HCT116 (cell line): ENCODE results near the gene CORO7. TPM values are rescaled to one million over a fixed set of nuclear protein-coding genes. Genes with fewer than 3 reads are reported as not detected.

ENCODE experiments used
- ATAC-seq: fragments of 200-7000 bp; cut with Tn5 transposase; 2 replicates; pipeline ENCODE4 v1.9.1; 2020; ENCODE audit warnings: mild to moderate bottlenecking, moderate library complexity
- BruUV-seq: library from RNA; stranded (reverse); fragments of 400-500 nt; replicated peaks from 2 replicates; lab custom pipeline; 2021; lab: Mats Ljungman, UMichigan
- CTCF ChIA-PET: fragments of 300-600 bp; sonication (Branson Sonifier 250); formaldehyde crosslinking; loops from one replicate; lab custom pipeline; 2021; ENCODE audit warnings: antibody characterized with exemption; lab: Charles Lee
- POLR2A ChIA-PET: fragments of 300-600, 350-600 bp; sonication (Branson Sonifier 250); formaldehyde crosslinking; loops from one replicate; lab custom pipeline; 2021; ENCODE audit warnings: antibody characterized with exemption; lab: Charles Lee
- RAD21 ChIA-PET, 2 experiments: fragments of 300-600 bp; sonication (Branson Sonifier 250); formaldehyde crosslinking; loops; one replicate each; lab custom pipeline; 2023; ENCODE audit warnings: low total read pairs in 2 of 2; ENCODE audit not compliant: uncharacterized antibody in 2 of 2, unreplicated experiment in 2 of 2, low non-redundant PET in 1 of 2; lab: Charles Lee
- DNase-seq: peaks from one replicate; pipeline ENCODE4 v3.0.0-alpha.2; 2010; ENCODE audit warnings: low read depth, low spot score
- H2AFZ ChIP-seq: fragments of 200-600 bp; shearing (Covaris generic), sonication (generic); 2 replicates; pipeline ENCODE4 v1.6.1; 2017; ENCODE audit warnings: low read depth, mixed run types, mixed read lengths, antibody characterized with exemption, low read length; ENCODE audit not compliant: poor library complexity, severe bottlenecking
- H3K27ac ChIP-seq: 2 replicates; pipeline ENCODE4 v1.5.1; 2012; ENCODE audit warnings: low read depth, low read length
- H3K27me3 ChIP-seq: fragments of 200-600 bp; sonication (generic); 2 replicates; pipeline ENCODE4 v1.6.1; 2016; ENCODE audit warnings: mixed run types, low read length, mixed read lengths; ENCODE audit not compliant: insufficient read depth
- H3K36me3 ChIP-seq, 2 experiments: fragments of 200-500 bp in 1 of 2; fragments of 200-600 bp in 1 of 2; sonication (Bioruptor generic) in 1 of 2; sonication (generic) in 1 of 2; 2 replicates each; pipeline versions ENCODE4 v1.5.1 to v1.6.1; 2014 to 2016; ENCODE audit warnings: low read length in 2 of 2, inconsistent platforms in 1 of 2, mixed read lengths in 1 of 2, mixed run types in 1 of 2; ENCODE audit not compliant: insufficient read depth in 2 of 2, control insufficient read depth in 1 of 2
- H3K4me1 ChIP-seq, 2 experiments: fragments of 200-600 bp in 1 of 2; sonication (generic) in 1 of 2; 2 replicates each; pipeline versions ENCODE4 v1.5.1 to v1.6.1; 2012 to 2017; ENCODE audit warnings: low read length in 2 of 2, inconsistent platforms in 1 of 2, mild to moderate bottlenecking in 1 of 2, mixed read lengths in 1 of 2, mixed run types in 1 of 2, moderate library complexity in 1 of 2; ENCODE audit not compliant: insufficient read depth in 2 of 2, control insufficient read depth in 1 of 2
- H3K4me2 ChIP-seq: fragments of 200-600 bp; sonication (generic); 2 replicates; pipeline ENCODE4 v1.6.1; 2017; ENCODE audit warnings: mixed run types, low read length, mixed read lengths
- H3K4me3 ChIP-seq, 2 experiments: fragments of 200-600 bp in 1 of 2; sonication (generic) in 1 of 2; replicated peaks in 1 of 2; 2 replicates each; pipeline ENCODE4 v1.5.1; 2011 to 2016; ENCODE audit warnings: low read length in 2 of 2, control low read depth in 1 of 2, low read depth in 1 of 2, mild to moderate bottlenecking in 1 of 2, mixed read lengths in 1 of 2, mixed run types in 1 of 2
- H3K79me2 ChIP-seq: fragments of 200-600 bp; sonication (generic); 2 replicates; pipeline ENCODE4 v1.6.1; 2017; ENCODE audit warnings: mild to moderate bottlenecking, mixed run types, low read length, moderate library complexity, mixed read lengths; ENCODE audit not compliant: insufficient read depth
- H3K9ac ChIP-seq: fragments of 200-600 bp; sonication (generic); 2 replicates; pipeline ENCODE4 v1.6.1; 2016; ENCODE audit warnings: low read length, mixed read lengths
- H3K9me2 ChIP-seq: fragments of 200-600 bp; sonication (generic), shearing (Covaris generic); 2 replicates; pipeline ENCODE4 v1.6.1; 2017; ENCODE audit warnings: mixed run types, mild to moderate bottlenecking, moderate library complexity; ENCODE audit not compliant: insufficient read depth
- H3K9me3 ChIP-seq, 2 experiments: fragments of 200-500 bp in 1 of 2; fragments of 200-600 bp in 1 of 2; sonication (Bioruptor generic) in 1 of 2; sonication (generic) in 1 of 2; 2 replicates each; pipeline ENCODE4 v1.6.1; 2014 to 2017; ENCODE audit warnings: low read length in 2 of 2, mixed read lengths in 2 of 2, inconsistent platforms in 1 of 2, low read depth in 1 of 2, mild to moderate bottlenecking in 1 of 2, mixed run types in 1 of 2, moderate library complexity in 1 of 2; ENCODE audit not compliant: control insufficient read depth in 1 of 2, insufficient read depth in 1 of 2
- H4K20me1 ChIP-seq: fragments of 200-600 bp; sonication (generic), shearing (Covaris generic); 2 replicates; pipeline ENCODE4 v1.6.1; 2017; ENCODE audit warnings: mixed run types, mild to moderate bottlenecking, moderate library complexity; ENCODE audit not compliant: insufficient read depth
- CEBPB ChIP-seq: IDR thresholded peaks from 2 replicates; pipeline ENCODE4 v1.6.1; 2012; ENCODE audit warnings: low read depth
- ELF1 ChIP-seq: IDR thresholded peaks from 2 replicates; pipeline ENCODE4 v1.6.1; 2012; ENCODE audit warnings: low read depth, borderline replicate concordance
- EZH2phosphoT487 ChIP-seq: fragments of 200-600 bp; IDR thresholded peaks from 2 replicates; pipeline ENCODE4 v1.6.1; 2018; ENCODE audit warnings: antibody characterized with exemption, borderline replicate concordance
- POLR2A ChIP-seq: IDR thresholded peaks from 2 replicates; pipeline ENCODE4 v1.7.0; 2011; ENCODE audit warnings: borderline replicate concordance; ENCODE audit not compliant: insufficient read depth, insufficient read length; ENCODE audit errors: extremely low read depth
- RAD21 ChIP-seq: IDR thresholded peaks from 2 replicates; pipeline ENCODE4 v1.6.1; 2012; ENCODE audit warnings: low read depth, mild to moderate bottlenecking
- SP1 ChIP-seq: IDR thresholded peaks from 2 replicates; pipeline ENCODE4 v1.6.1; 2012; ENCODE audit warnings: low read depth
- YY1 ChIP-seq: IDR thresholded peaks from 2 replicates; pipeline ENCODE4 v1.6.1; 2011; ENCODE audit warnings: low read length, low read depth, moderate library complexity, mild to moderate bottlenecking; ENCODE audit not compliant: insufficient replicate concordance; ENCODE audit errors: extremely low read depth
- ZFX ChIP-seq: fragments of 450-650 bp; IDR thresholded peaks from 2 replicates; pipeline ENCODE4 v1.6.1; 2017
- intact Hi-C: fragments of 100-400 bp; cut with micrococcal nuclease; formaldehyde crosslinking; loops from 2 replicates; pipeline ENCODE4 v1.10.0; 2022
- total RNA-seq: library from RNA; stranded (reverse); gene quantifications from one replicate; pipeline ENCODE4 v1.2.1, GENCODE V29; 2021; ENCODE audit not compliant: unreplicated experiment
- TF ChIP-seq, protein P1 (sequence below): IDR thresholded peaks from 2 replicates; pipeline ENCODE4 v1.6.1; 2011; ENCODE audit warnings: mild to moderate bottlenecking, low read length, moderate library complexity; ENCODE audit not compliant: insufficient replicate concordance; ENCODE audit errors: extremely low read depth
- TF ChIP-seq, protein P2 (sequence below): IDR thresholded peaks from 2 replicates; pipeline ENCODE4 v1.6.1; 2012
- TF ChIP-seq, protein P3 (sequence below): IDR thresholded peaks from 2 replicates; pipeline ENCODE4 v1.6.1; 2012

The CORO7 gene
- total RNA-seq, 1 experiment from 2014 or later, result 21.3 TPM

DNA sequence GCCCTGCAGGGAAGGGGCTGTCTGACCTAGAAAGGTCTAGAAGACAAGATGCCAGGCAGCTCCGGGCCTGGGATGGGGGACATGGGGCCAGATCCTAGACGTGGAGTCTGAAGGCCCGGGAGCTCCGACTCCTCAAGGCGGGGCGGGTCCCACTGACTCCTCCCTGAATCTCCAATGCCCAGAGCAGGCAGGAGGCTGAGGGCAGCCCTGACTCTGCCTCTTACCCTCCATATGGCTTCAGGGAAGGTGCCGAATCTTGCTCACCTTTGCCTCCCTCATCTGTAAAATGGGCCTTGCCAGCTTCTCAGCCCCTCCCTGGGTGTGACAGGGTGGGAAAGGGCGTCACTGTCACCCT is 30.0 kb downstream of the CORO7 start:
- no peaks in the 10 kb centered on the region for H3K79me2 ChIP-seq
- no peaks in the 10 kb centered on the region for H3K9me2 ChIP-seq
- H3K27me3 ChIP-seq, result no peaks in the 10 kb centered on the region
- no TSS peak for BruUV-seq
- H3K4me3 ChIP-seq, result no peak overlapping the region
- no peak overlapping the region for H3K4me2 ChIP-seq
- DNase-seq, result no peak
- H2AFZ ChIP-seq, result no peak overlapping the region
- H3K9ac ChIP-seq, result no peak overlapping the region
- no peak overlapping the region for H3K27ac ChIP-seq
- H4K20me1 ChIP-seq, result no peaks in the 10 kb centered on the region
- H3K9me3 ChIP-seq, result no peaks in the 10 kb centered on the region
- ChIA-PET POLR2A (no interaction called here), RAD21 (no interaction called here)
- TF ChIP-seq, protein P1, sequence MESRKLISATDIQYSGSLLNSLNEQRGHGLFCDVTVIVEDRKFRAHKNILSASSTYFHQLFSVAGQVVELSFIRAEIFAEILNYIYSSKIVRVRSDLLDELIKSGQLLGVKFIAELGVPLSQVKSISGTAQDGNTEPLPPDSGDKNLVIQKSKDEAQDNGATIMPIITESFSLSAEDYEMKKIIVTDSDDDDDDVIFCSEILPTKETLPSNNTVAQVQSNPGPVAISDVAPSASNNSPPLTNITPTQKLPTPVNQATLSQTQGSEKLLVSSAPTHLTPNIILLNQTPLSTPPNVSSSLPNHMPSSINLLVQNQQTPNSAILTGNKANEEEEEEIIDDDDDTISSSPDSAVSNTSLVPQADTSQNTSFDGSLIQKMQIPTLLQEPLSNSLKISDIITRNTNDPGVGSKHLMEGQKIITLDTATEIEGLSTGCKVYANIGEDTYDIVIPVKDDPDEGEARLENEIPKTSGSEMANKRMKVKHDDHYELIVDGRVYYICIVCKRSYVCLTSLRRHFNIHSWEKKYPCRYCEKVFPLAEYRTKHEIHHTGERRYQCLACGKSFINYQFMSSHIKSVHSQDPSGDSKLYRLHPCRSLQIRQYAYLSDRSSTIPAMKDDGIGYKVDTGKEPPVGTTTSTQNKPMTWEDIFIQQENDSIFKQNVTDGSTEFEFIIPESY, result no peak
- TF ChIP-seq, all 23 proteins: peak for 0
- intact Hi-C loops, result no loop called here
- CTCF ChIA-PET, result interaction anchor here (1.7 kb wide), 1 partner anchor 16 kb away, joined by 3 read pairs; no protein-coding TSS in a partner anchor
- ATAC-seq, result peak; percentile 35
- H3K36me3 ChIP-seq, result no peaks in the 10 kb centered on the region
- H3K4me1 ChIP-seq, result peaks cover 0 to 3% of the 10 kb centered on the region in 2 experiments; a peak in 1 of 4 replicates

DNA sequence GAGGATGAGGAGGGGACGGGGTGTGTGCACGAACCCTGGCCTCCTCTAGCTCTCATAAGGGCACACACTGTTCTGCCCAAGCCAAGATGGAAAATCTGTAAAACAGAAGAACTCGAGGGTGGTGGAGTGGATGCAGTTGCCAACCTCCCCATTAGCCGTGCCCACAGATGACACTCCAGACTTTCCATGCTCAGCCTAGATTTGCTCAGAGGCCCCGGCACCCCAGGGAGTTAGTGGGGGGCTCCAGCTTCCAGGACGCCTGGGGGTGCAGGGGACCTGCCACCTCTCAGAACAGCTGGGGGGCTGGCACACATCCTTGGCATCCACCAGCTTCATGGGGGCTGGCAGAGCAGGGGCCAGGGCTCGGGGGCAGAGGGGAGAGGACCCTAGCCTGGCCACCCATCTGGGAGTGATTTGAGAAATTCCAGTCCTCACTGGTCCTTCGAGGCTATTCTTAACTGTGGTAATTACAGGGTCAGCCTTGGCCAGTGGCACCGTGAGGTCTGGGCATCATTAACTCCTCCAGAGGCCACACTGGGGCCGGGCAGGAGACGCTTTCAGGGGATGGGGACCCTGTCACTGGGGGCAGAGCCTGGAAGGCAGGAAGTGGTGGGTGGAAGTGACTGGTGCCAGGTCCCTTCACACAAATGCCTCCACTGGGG is 30.5 kb downstream of the CORO7 start:
- H3K9me3 ChIP-seq, result no peaks in the 10 kb centered on the region
- no peaks in the 10 kb centered on the region for H3K27me3 ChIP-seq
- no peak overlapping the region for H2AFZ ChIP-seq
- ChIA-PET POLR2A (no interaction called here), CTCF (interaction anchor here (1.7 kb wide), 1 partner anchor 17 kb away, joined by 3 read pairs; no protein-coding TSS in a partner anchor), RAD21 (no interaction called here)
- H4K20me1 ChIP-seq, result no peaks in the 10 kb centered on the region
- DNase-seq, result no peak
- no peak overlapping the region for H3K9ac ChIP-seq
- no peak overlapping the region for H3K27ac ChIP-seq
- H3K4me2 ChIP-seq, result no peak overlapping the region
- no peaks in the 10 kb centered on the region for H3K36me3 ChIP-seq
- H3K9me2 ChIP-seq, result no peaks in the 10 kb centered on the region
- intact Hi-C loops, result no loop called here
- H3K4me3 ChIP-seq, result no peak overlapping the region
- ATAC-seq, result 0 out of 2 replicates have a peak, but pooled peaks have one; percentile 6
- no TSS peak for BruUV-seq
- H3K4me1 ChIP-seq, result peaks cover 0 to 3% of the 10 kb centered on the region in 2 experiments; a peak in 1 of 4 replicates
- H3K79me2 ChIP-seq, result no peaks in the 10 kb centered on the region
- TF ChIP-seq RAD21, result no peak
- no peak for TF ChIP-seq ZFX
- TF ChIP-seq, protein P2, sequence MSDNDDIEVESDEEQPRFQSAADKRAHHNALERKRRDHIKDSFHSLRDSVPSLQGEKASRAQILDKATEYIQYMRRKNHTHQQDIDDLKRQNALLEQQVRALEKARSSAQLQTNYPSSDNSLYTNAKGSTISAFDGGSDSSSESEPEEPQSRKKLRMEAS, result no peak
- TF ChIP-seq POLR2A, result no peak
- TF ChIP-seq EZH2phosphoT487, result no peak
- no peak for TF ChIP-seq YY1
- TF ChIP-seq, protein P3, sequence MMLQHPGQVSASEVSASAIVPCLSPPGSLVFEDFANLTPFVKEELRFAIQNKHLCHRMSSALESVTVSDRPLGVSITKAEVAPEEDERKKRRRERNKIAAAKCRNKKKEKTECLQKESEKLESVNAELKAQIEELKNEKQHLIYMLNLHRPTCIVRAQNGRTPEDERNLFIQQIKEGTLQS, result no peak
- no peak for TF ChIP-seq ELF1
- TF ChIP-seq, protein P1, result no peak
- no peak for TF ChIP-seq CEBPB
- TF ChIP-seq SP1, result no peak
